HEK293T (cell line): ENCODE results near the gene VARS2.

Source experiments
- CTCF ChIA-PET: fragments of 350-600 bp; formaldehyde crosslinking; extraction: SDS; loops from one replicate; lab custom pipeline; 2021; ENCODE audit warnings: antibody characterized with exemption, inconsistent platforms; lab: Yijun Ruan, JAX
- POLR2A ChIA-PET: fragments of 350-600 bp; formaldehyde crosslinking; extraction: SDS; loops from one replicate; lab custom pipeline; 2020; ENCODE audit warnings: antibody characterized with exemption, inconsistent platforms; lab: Yijun Ruan, JAX
- DNase-seq: peaks from one replicate; pipeline ENCODE4 v3.0.0; 2012; ENCODE audit warnings: mixed read lengths; ENCODE audit errors: extremely low spot score
- ARNT ChIP-seq: fragments of 450-650 bp; IDR thresholded peaks from 2 replicates; pipeline ENCODE4 v1.6.1; 2017; ENCODE audit warnings: mild to moderate bottlenecking
- BHLHE40 ChIP-seq: fragments of 450-650 bp; IDR thresholded peaks from 2 replicates; pipeline ENCODE4 v1.6.1; 2016; ENCODE audit warnings: mild to moderate bottlenecking, moderate library complexity, borderline replicate concordance
- CTBP1 ChIP-seq: fragments of 450-650 bp; IDR thresholded peaks from 2 replicates; pipeline ENCODE4 v1.6.1; 2016; ENCODE audit warnings: borderline replicate concordance
- ELF4 ChIP-seq: fragments of 450-650 bp; IDR thresholded peaks from 2 replicates; pipeline ENCODE4 v1.6.1; 2017; ENCODE audit warnings: antibody characterized with exemption
- FOXA1 ChIP-seq: fragments of 450-650 bp; IDR thresholded peaks from 2 replicates; pipeline ENCODE4 v1.6.1; 2016; ENCODE audit warnings: mild to moderate bottlenecking
- FOXK2 ChIP-seq: fragments of 450-650 bp; IDR thresholded peaks from 2 replicates; pipeline ENCODE4 v1.6.1; 2016; ENCODE audit warnings: mild to moderate bottlenecking
- FOXM1 ChIP-seq: fragments of 450-650 bp; IDR thresholded peaks from 2 replicates; pipeline ENCODE4 v1.6.1; 2017; ENCODE audit warnings: mild to moderate bottlenecking, borderline replicate concordance
- HDGF ChIP-seq: fragments of 450-650 bp; IDR thresholded peaks from 2 replicates; pipeline ENCODE4 v1.6.1; 2017; ENCODE audit warnings: antibody characterized with exemption, borderline replicate concordance
- L3MBTL2 ChIP-seq: fragments of 450-650 bp; conservative IDR thresholded peaks from 2 replicates; pipeline ENCODE4 v1.6.1; 2016; ENCODE audit warnings: mild to moderate bottlenecking
- LEF1 ChIP-seq: fragments of 450-650 bp; IDR thresholded peaks from 2 replicates; pipeline ENCODE4 v1.6.1; 2017; ENCODE audit warnings: mild to moderate bottlenecking, borderline replicate concordance
- NFRKB ChIP-seq: fragments of 450-650 bp; IDR thresholded peaks from 2 replicates; pipeline ENCODE4 v1.6.1; 2016; ENCODE audit warnings: mild to moderate bottlenecking, moderate library complexity
- PKNOX1 ChIP-seq: fragments of 450-650 bp; IDR thresholded peaks from 2 replicates; pipeline ENCODE4 v1.6.1; 2016
- SP1 ChIP-seq: fragments of 450-650 bp; IDR thresholded peaks from 2 replicates; pipeline ENCODE4 v1.6.1; 2017
- SUZ12 ChIP-seq: fragments of 450-650 bp; IDR thresholded peaks from 2 replicates; pipeline ENCODE4 v1.6.1; 2016; ENCODE audit warnings: mild to moderate bottlenecking
- TARDBP ChIP-seq: fragments of 450-650 bp; IDR thresholded peaks from 2 replicates; pipeline ENCODE4 v1.6.1; 2016
- ZNF384 ChIP-seq: fragments of 450-650 bp; IDR thresholded peaks from 2 replicates; pipeline ENCODE4 v1.6.1; 2016

VARS2 gene

GRCh38 chr6:30955367-30956042 is 41.5 kb downstream of the VARS2 start:
- TF ChIP-seq BHLHE40 (no peak), FOXM1 (peak; percentile 52; the same call in 1 of the 2 replicates), ZNF384 (no peak), FOXK2 (no peak), NFRKB (no peak), CTBP1 (no peak), ELF4 (no peak), L3MBTL2 (peak; percentile 60; the same call in 1 of the 2 replicates), PKNOX1 (peak; percentile 50; the same call in 1 of the 2 replicates), TARDBP (no peak), FOXA1 (no peak), HDGF (no peak)
- POLR2A ChIA-PET: interaction anchor here (0.6 to 1.2 kb wide), 8 partner anchors 12 to 117 kb away, joined by 3 to 8 read pairs (median 4); partner anchors contain the start of gene DDR1
- CTCF ChIA-PET: interaction anchor here (0.6 to 1.1 kb wide), 2 partner anchors 132 to 258 kb away, joined by 3 to 7 read pairs; no protein-coding TSS in a partner anchor
- DNase-seq: peak; percentile 63

GRCh38 chr6:30957716-30958115 is 43.7 kb downstream of the VARS2 start:
- POLR2A ChIA-PET: no interaction called here
- CTCF ChIA-PET: no interaction called here
- no peak for DNase-seq
- TF ChIP-seq FOXA1 (no peak), FOXM1 (no peak), SP1 (no peak), ARNT (no peak), FOXK2 (no peak), SUZ12 (no peak), LEF1 (no peak), PKNOX1 (no peak), ELF4 (no peak), CTBP1 (no peak), HDGF (no peak), NFRKB (no peak), ZNF384 (no peak), BHLHE40 (no peak), TARDBP (no peak), L3MBTL2 (no peak)

GRCh38 chr6:30960907-30961673 is 47.1 kb downstream of the VARS2 start:
- peak; percentile 21 for DNase-seq
- CTCF ChIA-PET: interaction anchor here (0.6 kb wide), 1 partner anchor 126 kb away, joined by 3 read pairs; no protein-coding TSS in a partner anchor
- POLR2A ChIA-PET: interaction anchor here (1.0 to 1.5 kb wide), 3 partner anchors 21 to 47 kb away, joined by 3 to 4 read pairs (median 3); partner anchors contain the start of gene VARS2
- no peak for TF ChIP-seq TARDBP
- no peak for TF ChIP-seq L3MBTL2
- no peak for TF ChIP-seq NFRKB
- TF ChIP-seq SUZ12: no peak
- no peak for TF ChIP-seq FOXA1
- no peak for TF ChIP-seq ELF4
- no peak for TF ChIP-seq ZNF384
- no peak for TF ChIP-seq FOXM1
- no peak for TF ChIP-seq CTBP1
- no peak for TF ChIP-seq LEF1
- no peak for TF ChIP-seq ARNT
- no peak for TF ChIP-seq HDGF
- no peak for TF ChIP-seq SP1
- no peak for TF ChIP-seq PKNOX1
- no peak for TF ChIP-seq FOXK2
- no peak for TF ChIP-seq BHLHE40

GRCh38 chr6:30962716-30963115 is 48.7 kb downstream of the VARS2 start:
- DNase-seq: no peak
- ChIA-PET CTCF (no interaction called here), POLR2A (no interaction called here)
- TF ChIP-seq SP1 (no peak), ARNT (no peak), TARDBP (no peak), BHLHE40 (no peak), LEF1 (no peak)

GRCh38 chr6:30963641-30964040 is 49.6 kb downstream of the VARS2 start:
- TF ChIP-seq L3MBTL2: no peak
- ChIA-PET POLR2A (no interaction called here), CTCF (interaction anchor here (1.0 kb wide), 1 partner anchor 21 kb away, joined by 3 read pairs; no protein-coding TSS in a partner anchor)
- no peak for DNase-seq

- POLR2A ChIA-PET: no interaction called here
- no peak for TF ChIP-seq LEF1
- TF ChIP-seq NFRKB: no peak
- TF ChIP-seq SP1: no peak
- no peak for TF ChIP-seq ELF4
- no peak for TF ChIP-seq PKNOX1
- no peak for TF ChIP-seq ARNT
- no peak for TF ChIP-seq SUZ12
- TF ChIP-seq FOXM1: no peak
- no peak for TF ChIP-seq ZNF384
- no peak for TF ChIP-seq L3MBTL2
- no peak for TF ChIP-seq BHLHE40
- no peak for TF ChIP-seq CTBP1
- TF ChIP-seq FOXK2: no peak
- no peak for TF ChIP-seq FOXA1
- no peak for TF ChIP-seq TARDBP
- TF ChIP-seq HDGF: no peak
- CTCF ChIA-PET: interaction anchor here (1.0 kb wide), 1 partner anchor 22 kb away, joined by 3 read pairs; no protein-coding TSS in a partner anchor
- DNase-seq: no peak
These were observed 50.0 kb downstream of the VARS2 start for GRCh38 chr6:30964075-30964474.
